K562 (cell line): Measurements from ENCODE around the gene IKBKE. TPM values are rescaled to one million over a fixed set of nuclear protein-coding genes. Genes with fewer than 3 reads are reported as not detected.

ENCODE experiments used
- ATAC-seq: fragments of 200-7000 bp; cut with Tn5 transposase; 3 replicates; pipeline ENCODE4 v1.9.1; 2020; ENCODE audit warnings: moderate library complexity
- BruUV-seq: library from RNA; stranded (reverse); fragments of 400-500 nt; replicated peaks from 2 replicates; lab custom pipeline; 2021; lab: Mats Ljungman, UMichigan
- CTCF ChIA-PET: fragments of 300-600 bp; formaldehyde crosslinking; extraction: SDS; loops from one replicate; lab custom pipeline; 2021; ENCODE audit warnings: low intra/inter-chr PET ratio; lab: Yijun Ruan, JAX
- POLR2A ChIA-PET: fragments of 300-600, 350-650 bp; sonication (Branson Sonifier 250); formaldehyde crosslinking; extraction: SDS; loops from one replicate; lab custom pipeline; 2021; ENCODE audit warnings: antibody characterized with exemption, inconsistent platforms; lab: Yijun Ruan, JAX
- DNase-seq, 4 experiments: peaks; one replicate each; pipeline versions ENCODE4 v3.0.0 to v3.0.0-alpha.2; 2011 to 2018; ENCODE audit warnings: low spot score in 3 of 4, mixed read lengths in 3 of 4; ENCODE audit errors: extremely low read depth in 1 of 4
- FAIRE-seq: peaks from 2 replicates; lab custom pipeline; 2011; peaks lifted over from hg19 to GRCh38; lab: Jason Lieb, UNC
- H2AFZ ChIP-seq: 2 replicates; pipeline ENCODE4 v1.6.0; 2011; ENCODE audit warnings: low read depth, low read length, control low read depth, inconsistent platforms
- H3K27ac ChIP-seq: fragments of 200-600 bp; 3 replicates; pipeline ENCODE4 v1.8.0; 2011; ENCODE audit warnings: low read depth, mild to moderate bottlenecking, control low read depth, inconsistent platforms, low read length, moderate library complexity, mixed read lengths; ENCODE audit errors: extremely low read depth
- H3K27me3 ChIP-seq, 2 experiments: fragments of 300-600 bp in 1 of 2; 2 replicates in 1 of 2; 3 replicates in 1 of 2; pipeline versions ENCODE4 v1.6.0 to v1.8.0; 2011; ENCODE audit warnings: inconsistent platforms in 2 of 2, low read length in 2 of 2, mild to moderate bottlenecking in 1 of 2, mixed read lengths in 1 of 2, moderate library complexity in 1 of 2; ENCODE audit not compliant: control insufficient read depth in 2 of 2, insufficient read depth in 2 of 2
- H3K36me3 ChIP-seq: fragments of 300-600 bp; 3 replicates; pipeline ENCODE4 v1.8.0; 2011; ENCODE audit warnings: mild to moderate bottlenecking, low read length, inconsistent platforms; ENCODE audit not compliant: control insufficient read depth, insufficient read depth
- H3K4me1 ChIP-seq, 2 experiments: fragments of 200-600 bp in 1 of 2; replicated peaks in 1 of 2; 2 replicates in 1 of 2; 3 replicates in 1 of 2; pipeline versions ENCODE4 v1.5.1 to v1.8.0; 2011; ENCODE audit warnings: inconsistent platforms in 2 of 2, low read length in 2 of 2, mild to moderate bottlenecking in 1 of 2, mixed read lengths in 1 of 2, moderate library complexity in 1 of 2; ENCODE audit not compliant: control insufficient read depth in 2 of 2, insufficient read depth in 2 of 2
- H3K4me2 ChIP-seq: 2 replicates; pipeline ENCODE4 v1.6.1; 2011; ENCODE audit warnings: low read length, control low read depth, inconsistent platforms, mixed read lengths; ENCODE audit not compliant: insufficient read depth
- H3K4me3 ChIP-seq: fragments of 200-600 bp; sonication (generic), shearing (Covaris generic); 2 replicates; pipeline ENCODE4 v1.5.1; 2016; ENCODE audit warnings: control low read depth, inconsistent platforms
- H3K79me2 ChIP-seq: fragments of 200-600 bp; 3 replicates; pipeline ENCODE4 v1.8.0; 2011; ENCODE audit warnings: low read length, inconsistent platforms; ENCODE audit not compliant: control insufficient read depth, insufficient read depth
- H3K9ac ChIP-seq, 2 experiments: 2 replicates each; pipeline versions ENCODE4 v1.6.0 to v1.6.1; 2011; ENCODE audit warnings: low read depth in 2 of 2, low read length in 2 of 2, control low read depth in 1 of 2, inconsistent platforms in 1 of 2, mild to moderate bottlenecking in 1 of 2, mixed read lengths in 1 of 2; ENCODE audit not compliant: insufficient read depth in 1 of 2
- H3K9me1 ChIP-seq: one replicate; pipeline ENCODE4 v1.6.0; 2011; ENCODE audit warnings: inconsistent platforms, mild to moderate bottlenecking, low read length, moderate library complexity; ENCODE audit not compliant: control insufficient read depth, insufficient read depth
- H3K9me3 ChIP-seq: replicated peaks from 2 replicates; pipeline ENCODE4 v1.5.1; 2011; ENCODE audit warnings: low read depth, low read length, inconsistent platforms; ENCODE audit not compliant: control insufficient read depth, insufficient read depth
- H4K20me1 ChIP-seq: replicated peaks from 2 replicates; pipeline ENCODE4 v1.6.1; 2011; ENCODE audit warnings: low read length, inconsistent platforms, mixed read lengths; ENCODE audit not compliant: control insufficient read depth, insufficient read depth
- EHMT2 ChIP-seq: fragments of 450-650 bp; IDR thresholded peaks from 2 replicates; pipeline ENCODE4 v1.6.1; 2018; ENCODE audit warnings: antibody characterized with exemption
- GATA2 ChIP-seq: sonication (generic); formaldehyde crosslinking; IDR thresholded peaks from 2 replicates; pipeline ENCODE4 v1.4.0; 2020; ENCODE audit warnings: mild to moderate bottlenecking, missing genetic modification reagents
- HNRNPK ChIP-seq: fragments of 200-400 bp; formaldehyde crosslinking; IDR thresholded peaks from one replicate; pipeline ENCODE4 v1.6.1; 2018; ENCODE audit warnings: mild to moderate bottlenecking, low read depth, low read length; ENCODE audit not compliant: poor library complexity, severe bottlenecking
- KLF1 ChIP-seq: fragments of 450-650 bp; IDR thresholded peaks from 2 replicates; pipeline ENCODE4 v1.6.1; 2016; ENCODE audit warnings: missing genetic modification characterization, missing compliant biosample characterization
- NFRKB ChIP-seq: fragments of 450-650 bp; IDR thresholded peaks from 2 replicates; pipeline ENCODE4 v1.6.1; 2016; ENCODE audit warnings: low read depth
- POLR2AphosphoS2 ChIP-seq: IDR thresholded peaks from 2 replicates; pipeline ENCODE4 v1.6.1; 2012; ENCODE audit warnings: low read length, improper control_type of control experiment
- RBM34 ChIP-seq: fragments of 200-400 bp; formaldehyde crosslinking; IDR thresholded peaks from 2 replicates; pipeline ENCODE4 v1.6.1; 2018; ENCODE audit warnings: low read length, borderline replicate concordance; ENCODE audit not compliant: insufficient read depth
- TCF3 ChIP-seq: sonication (generic); formaldehyde crosslinking; IDR thresholded peaks from 2 replicates; pipeline ENCODE4 v1.4.0; 2020; ENCODE audit warnings: mild to moderate bottlenecking, missing genetic modification reagents
- U2AF2 ChIP-seq: fragments of 200-400 bp; formaldehyde crosslinking; optimal IDR thresholded peaks from 2 replicates; pipeline ENCODE3; 2017; ENCODE audit warnings: low read depth, mild to moderate bottlenecking, low read length
- WGBS: fragments of 100-300 bp; shearing (Covaris generic); methylation state at CpG from one replicate; pipeline ENCODE4 v1.1.6; 2016; ENCODE audit warnings: low coverage, mixed read lengths; ENCODE audit not compliant: insufficient coverage; ENCODE audit errors: missing lambda C conversion rate; 5-methylcytosine and 5-hydroxymethylcytosine counted together
- in situ Hi-C: fragments of 300-500 bp; cut with MboI; formaldehyde crosslinking; loops from 4 replicates; pipeline ENCODE4 v1.15.0; 2018; ENCODE audit warnings: inconsistent platforms, mixed read lengths
- intact Hi-C: fragments of 100-400 bp; cut with micrococcal nuclease; formaldehyde crosslinking; loops from 2 replicates; pipeline ENCODE4 v1.14.2; 2022
- polyA plus RNA-seq, 8 experiments: library from polyadenylated mRNA; depleted of rRNA in 4 of 8; stranded (reverse) in 5 of 8; unstranded in 3 of 8; fragments of >200 nt; fragmentation: Nextera tagmentation in 2 of 8; fragmentation: Illumina TruSeq in 1 of 8; extraction: Ambion mirVana in 2 of 8; extraction: Trizol in 1 of 8; gene quantifications; 2 replicates each; pipeline versions ENCODE4 v1.2.1 to v1.2.3, GENCODE V29; 2011 to 2014; ENCODE audit warnings: inconsistent platforms in 1 of 8, missing spikeins in 1 of 8
- total RNA-seq, 7 experiments: library from RNA; depleted of rRNA in 6 of 7; stranded (reverse); fragments of >200 nt in 6 of 7; fragmentation: Illumina TruSeq in 2 of 7; extraction: Trizol in 2 of 7; gene quantifications; 2 replicates each; pipeline versions ENCODE4 v1.2.1 to v1.2.3, GENCODE V29; 2011 to 2021; ENCODE audit warnings: low replicate concordance in 1 of 7
- TF ChIP-seq, protein P1 (sequence below): fragments of 150-350 bp; conservative IDR thresholded peaks from 2 replicates; pipeline ENCODE4 v1.6.1; 2014; ENCODE audit warnings: low read length
- TF ChIP-seq, protein P2 (sequence below): fragments of 250-450 bp; sonication (Bioruptor Pico); IDR thresholded peaks from 2 replicates; pipeline ENCODE4 v1.8.0; 2022; ENCODE audit warnings: inconsistent platforms, mild to moderate bottlenecking, moderate library complexity, borderline replicate concordance
- TF ChIP-seq, protein P3 (sequence below): fragments of 250-450 bp; sonication (Bioruptor Pico); IDR thresholded peaks from 2 replicates; pipeline ENCODE4 v1.5.0; 2021; ENCODE audit warnings: mild to moderate bottlenecking, moderate library complexity

Gene IKBKE
- total and polyA plus RNA-seq, 9 of the 15 experiments (the other 6 are each of a cell fraction or from before 2014, with no cell fraction given), result 2.3 to 9.0 (median 4.8) TPM

DNA sequence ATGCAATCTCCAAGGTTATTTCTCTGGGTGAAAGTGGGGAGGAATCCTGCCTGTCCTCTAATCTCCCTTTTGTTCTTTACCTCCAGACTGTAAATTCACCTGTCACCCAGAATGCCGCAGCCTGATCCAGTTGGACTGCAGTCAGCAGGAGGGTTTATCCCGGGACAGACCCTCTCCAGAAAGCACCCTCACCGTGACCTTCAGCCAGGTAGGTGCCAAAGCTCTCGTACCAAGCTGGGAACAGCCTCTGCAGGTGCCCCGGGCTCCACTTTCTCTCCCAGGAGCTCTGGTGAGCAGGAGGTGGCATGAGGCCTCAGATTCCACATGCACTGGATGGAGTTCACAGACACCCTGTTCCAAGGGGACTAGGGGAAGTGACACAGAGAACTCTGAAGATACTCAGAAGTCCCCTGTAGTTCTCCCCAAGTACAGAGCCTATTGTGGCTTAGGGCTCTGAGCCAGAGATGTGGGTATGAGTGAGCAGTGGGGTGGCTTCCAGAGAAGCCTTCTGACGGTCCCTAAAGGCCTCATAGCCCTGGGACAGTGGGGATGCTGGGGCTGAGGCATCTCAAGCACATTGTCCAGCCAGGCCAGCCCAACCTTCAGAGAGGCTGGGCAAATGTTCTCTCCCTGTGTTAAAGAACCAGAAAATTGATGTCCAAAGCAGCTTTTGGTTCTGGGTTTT, 68.0 kb downstream of the IKBKE start:
- Histone ChIP-seq H3K4me2 (no peak overlapping the region), H3K79me2 (no peaks in the 10 kb centered on the region), H3K9me3 (no peaks in the 10 kb centered on the region), H3K4me3 (no peak overlapping the region), H3K36me3 (no peaks in the 10 kb centered on the region), H3K27ac (no peak overlapping the region), H2AFZ (no peak overlapping the region), H4K20me1 (no peaks in the 10 kb centered on the region), H3K27me3 (peaks cover 5 to 30% of the 10 kb centered on the region in 2 experiments; a peak in 4 of 5 replicates), H3K4me1 (no peaks in the 10 kb centered on the region), H3K9me1 (no peaks in the 10 kb centered on the region), H3K9ac (no peak overlapping the region)
- no TSS peak for BruUV-seq
- POLR2A ChIA-PET, result interaction anchor here (0.6 to 1.2 kb wide), 3 partner anchors 9 to 131 kb away, joined by 3 to 4 read pairs (median 3); no protein-coding TSS in a partner anchor
- CTCF ChIA-PET, result no interaction called here
- intact Hi-C loops (no loop called here), in situ Hi-C loops (no loop called here)
- FAIRE-seq, result no peak
- 17% methylated on average over 6 of the region's 6 CpGs for WGBS
- ATAC-seq, result 0 out of 3 replicates have a peak, but pooled peaks have one; percentile 30
- DNase-seq, result no peak
- TF ChIP-seq TCF3 (CRISPR knock-in tag) (no peak), U2AF2 (no peak), RBM34 (no peak), EHMT2 (no peak), POLR2AphosphoS2 (no peak), HNRNPK (no peak), NFRKB (no peak), GATA2 (CRISPR knock-in tag) (no peak), KLF1 (tag) (no peak)
- TF ChIP-seq, protein P1, sequence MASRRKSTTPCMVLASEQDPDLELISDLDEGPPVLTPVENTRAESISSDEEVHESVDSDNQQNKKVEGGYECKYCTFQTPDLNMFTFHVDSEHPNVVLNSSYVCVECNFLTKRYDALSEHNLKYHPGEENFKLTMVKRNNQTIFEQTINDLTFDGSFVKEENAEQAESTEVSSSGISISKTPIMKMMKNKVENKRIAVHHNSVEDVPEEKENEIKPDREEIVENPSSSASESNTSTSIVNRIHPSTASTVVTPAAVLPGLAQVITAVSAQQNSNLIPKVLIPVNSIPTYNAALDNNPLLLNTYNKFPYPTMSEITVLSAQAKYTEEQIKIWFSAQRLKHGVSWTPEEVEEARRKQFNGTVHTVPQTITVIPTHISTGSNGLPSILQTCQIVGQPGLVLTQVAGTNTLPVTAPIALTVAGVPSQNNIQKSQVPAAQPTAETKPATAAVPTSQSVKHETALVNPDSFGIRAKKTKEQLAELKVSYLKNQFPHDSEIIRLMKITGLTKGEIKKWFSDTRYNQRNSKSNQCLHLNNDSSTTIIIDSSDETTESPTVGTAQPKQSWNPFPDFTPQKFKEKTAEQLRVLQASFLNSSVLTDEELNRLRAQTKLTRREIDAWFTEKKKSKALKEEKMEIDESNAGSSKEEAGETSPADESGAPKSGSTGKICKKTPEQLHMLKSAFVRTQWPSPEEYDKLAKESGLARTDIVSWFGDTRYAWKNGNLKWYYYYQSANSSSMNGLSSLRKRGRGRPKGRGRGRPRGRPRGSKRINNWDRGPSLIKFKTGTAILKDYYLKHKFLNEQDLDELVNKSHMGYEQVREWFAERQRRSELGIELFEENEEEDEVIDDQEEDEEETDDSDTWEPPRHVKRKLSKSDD, result no peak
- TF ChIP-seq, protein P2, sequence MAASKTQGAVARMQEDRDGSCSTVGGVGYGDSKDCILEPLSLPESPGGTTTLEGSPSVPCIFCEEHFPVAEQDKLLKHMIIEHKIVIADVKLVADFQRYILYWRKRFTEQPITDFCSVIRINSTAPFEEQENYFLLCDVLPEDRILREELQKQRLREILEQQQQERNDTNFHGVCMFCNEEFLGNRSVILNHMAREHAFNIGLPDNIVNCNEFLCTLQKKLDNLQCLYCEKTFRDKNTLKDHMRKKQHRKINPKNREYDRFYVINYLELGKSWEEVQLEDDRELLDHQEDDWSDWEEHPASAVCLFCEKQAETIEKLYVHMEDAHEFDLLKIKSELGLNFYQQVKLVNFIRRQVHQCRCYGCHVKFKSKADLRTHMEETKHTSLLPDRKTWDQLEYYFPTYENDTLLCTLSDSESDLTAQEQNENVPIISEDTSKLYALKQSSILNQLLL, result no peak
- TF ChIP-seq, protein P3, sequence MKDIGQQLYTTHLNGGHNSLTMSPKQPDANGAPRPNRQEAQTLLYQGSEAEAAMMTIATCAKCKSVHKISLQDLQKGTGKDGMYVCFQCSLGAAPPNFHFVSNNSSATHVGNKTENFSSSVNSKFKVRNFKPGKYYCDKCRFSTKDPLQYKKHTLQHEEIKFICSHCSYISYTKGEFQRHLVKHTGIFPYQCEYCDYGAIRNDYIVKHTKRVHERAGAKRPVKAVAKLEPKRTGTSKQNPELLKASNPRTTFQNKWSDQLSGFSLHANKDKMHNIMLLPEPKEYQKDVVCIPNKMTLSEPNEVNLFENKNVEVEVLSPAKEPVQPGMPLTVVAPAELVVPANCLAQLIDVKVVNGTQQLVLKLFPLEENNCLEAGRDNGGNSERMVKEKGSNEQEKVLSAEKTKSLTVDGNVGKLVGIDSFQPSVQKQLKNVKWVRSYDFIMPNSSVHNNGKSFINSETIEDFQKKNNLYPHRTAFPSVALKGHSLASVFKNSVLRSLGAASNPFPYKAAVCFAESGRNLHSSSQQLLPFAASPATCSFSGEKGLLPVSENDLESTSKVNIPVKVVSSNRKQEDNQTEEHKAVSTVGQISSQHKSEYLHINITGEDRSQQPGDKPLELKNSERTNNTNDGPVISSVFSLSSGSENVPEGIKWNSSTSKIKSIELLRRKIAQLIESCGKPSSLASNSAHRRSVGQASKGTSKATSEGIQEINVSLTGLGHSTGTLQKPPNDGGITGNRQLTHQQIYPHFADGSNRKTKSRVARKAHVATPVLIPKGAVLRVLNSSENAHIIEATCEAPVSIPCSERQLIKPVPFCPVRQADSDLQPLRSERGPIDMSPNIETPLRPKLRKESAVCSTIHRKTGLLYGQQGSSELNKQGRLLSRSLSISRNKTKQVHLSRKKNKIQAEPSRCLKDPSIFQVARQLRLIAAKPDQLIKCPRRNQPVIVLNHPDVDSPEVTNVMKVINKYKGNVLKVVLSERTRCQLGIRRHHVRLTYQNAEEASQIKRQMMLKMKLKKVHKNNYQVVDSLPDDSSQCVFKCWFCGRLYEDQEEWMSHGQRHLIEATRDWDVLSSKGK, result no peak
